SK-N-SH treated with all-trans-retinoic acid at 6 μM for 48 hours (cell line): ENCODE measurements around the gene GNL2.

ENCODE experiments used
- TF ChIP-seq, protein P1 (sequence below): fragments of 250-450 bp; sonication (Bioruptor Pico); IDR thresholded peaks from 2 replicates; pipeline ENCODE4 v1.5.1; 2020; ENCODE audit warnings: low read depth, mild to moderate bottlenecking, moderate library complexity
- TF ChIP-seq, protein P2 (sequence below): fragments of 250-450 bp; sonication (Bioruptor Pico); IDR thresholded peaks from 2 replicates; pipeline ENCODE4 v1.8.0; 2020; ENCODE audit warnings: mild to moderate bottlenecking, moderate library complexity, borderline replicate concordance

DNA sequence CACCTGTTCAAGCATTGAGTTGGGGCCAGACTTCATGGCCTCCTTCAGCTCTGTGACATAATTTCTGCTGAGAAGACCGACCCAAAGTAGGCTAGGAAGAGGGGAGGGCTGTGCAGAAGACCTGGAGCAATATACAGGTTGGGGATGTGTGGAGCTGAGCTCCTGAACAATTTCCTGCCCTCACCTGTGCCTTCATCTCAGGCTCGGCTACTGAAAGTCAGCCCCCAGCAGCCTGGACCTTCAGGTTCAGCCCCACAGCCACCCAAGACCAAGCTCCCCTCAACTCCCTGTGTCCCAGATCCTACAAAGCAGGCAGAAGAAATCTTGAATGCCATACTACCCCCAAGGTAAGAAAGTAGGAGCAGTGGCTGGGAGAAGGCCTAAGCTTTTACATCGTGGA is 38.3 kb downstream of the GNL2 start:
- TF ChIP-seq, protein P1, sequence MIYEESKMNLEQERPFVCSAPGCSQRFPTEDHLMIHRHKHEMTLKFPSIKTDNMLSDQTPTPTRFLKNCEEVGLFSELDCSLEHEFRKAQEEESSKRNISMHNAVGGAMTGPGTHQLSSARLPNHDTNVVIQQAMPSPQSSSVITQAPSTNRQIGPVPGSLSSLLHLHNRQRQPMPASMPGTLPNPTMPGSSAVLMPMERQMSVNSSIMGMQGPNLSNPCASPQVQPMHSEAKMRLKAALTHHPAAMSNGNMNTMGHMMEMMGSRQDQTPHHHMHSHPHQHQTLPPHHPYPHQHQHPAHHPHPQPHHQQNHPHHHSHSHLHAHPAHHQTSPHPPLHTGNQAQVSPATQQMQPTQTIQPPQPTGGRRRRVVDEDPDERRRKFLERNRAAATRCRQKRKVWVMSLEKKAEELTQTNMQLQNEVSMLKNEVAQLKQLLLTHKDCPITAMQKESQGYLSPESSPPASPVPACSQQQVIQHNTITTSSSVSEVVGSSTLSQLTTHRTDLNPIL (CRISPR knock-in tag): no peak
- TF ChIP-seq, protein P2, sequence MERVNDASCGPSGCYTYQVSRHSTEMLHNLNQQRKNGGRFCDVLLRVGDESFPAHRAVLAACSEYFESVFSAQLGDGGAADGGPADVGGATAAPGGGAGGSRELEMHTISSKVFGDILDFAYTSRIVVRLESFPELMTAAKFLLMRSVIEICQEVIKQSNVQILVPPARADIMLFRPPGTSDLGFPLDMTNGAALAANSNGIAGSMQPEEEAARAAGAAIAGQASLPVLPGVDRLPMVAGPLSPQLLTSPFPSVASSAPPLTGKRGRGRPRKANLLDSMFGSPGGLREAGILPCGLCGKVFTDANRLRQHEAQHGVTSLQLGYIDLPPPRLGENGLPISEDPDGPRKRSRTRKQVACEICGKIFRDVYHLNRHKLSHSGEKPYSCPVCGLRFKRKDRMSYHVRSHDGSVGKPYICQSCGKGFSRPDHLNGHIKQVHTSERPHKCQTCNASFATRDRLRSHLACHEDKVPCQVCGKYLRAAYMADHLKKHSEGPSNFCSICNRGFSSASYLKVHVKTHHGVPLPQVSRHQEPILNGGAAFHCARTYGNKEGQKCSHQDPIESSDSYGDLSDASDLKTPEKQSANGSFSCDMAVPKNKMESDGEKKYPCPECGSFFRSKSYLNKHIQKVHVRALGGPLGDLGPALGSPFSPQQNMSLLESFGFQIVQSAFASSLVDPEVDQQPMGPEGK (CRISPR knock-in tag): no peak
